GM13976 (cell line): ENCODE results near the gene CSMD2.

Source experiments
- DNase-seq: peaks from one replicate; pipeline ENCODE4 v3.0.0; 2012; ENCODE audit warnings: low spot score
- CTCF ChIP-seq: IDR thresholded peaks from 2 replicates; pipeline ENCODE4 v1.5.1; 2012; ENCODE audit warnings: borderline replicate concordance, mild to moderate bottlenecking; ENCODE audit not compliant: insufficient read depth; ENCODE audit errors: extremely low read depth, missing control alignments, control extremely low read depth
- in situ Hi-C: fragments of 300-500 bp; cut with MboI; formaldehyde crosslinking; loops from one replicate; pipeline ENCODE4 v1.12.0; 2022; ENCODE audit warnings: low sequenced_read_pairs, mixed read lengths, inconsistent platforms; ENCODE audit not compliant: unreplicated experiment

CSMD2 gene

GRCh38 chr1:33684396-33685179 lies 480.4 kb downstream of the CSMD2 start:
- TF ChIP-seq CTCF = no peak
- in situ Hi-C loops = no loop called here
- DNase-seq = no peak

- no peak for TF ChIP-seq CTCF
- in situ Hi-C loops = no loop called here
- no peak for DNase-seq
Observed at GRCh38 chr1:33683913-33684312, 481.1 kb downstream of the CSMD2 start.

GRCh38 chr1:33682371-33682770 lies 482.7 kb downstream of the CSMD2 start:
- DNase-seq = no peak
- TF ChIP-seq CTCF = no peak
- in situ Hi-C loops = no loop called here

GRCh38 chr1:33680281-33680840 lies 484.7 kb downstream of the CSMD2 start:
- no peak for TF ChIP-seq CTCF
- in situ Hi-C loops = no loop called here
- DNase-seq = no peak

- no peak for TF ChIP-seq CTCF
- no peak for DNase-seq
- in situ Hi-C loops = no loop called here
Observed at GRCh38 chr1:33670567-33670966, 494.5 kb downstream of the CSMD2 start.

- in situ Hi-C loops = no loop called here
- TF ChIP-seq CTCF = no peak
- DNase-seq = no peak
Observed at GRCh38 chr1:33668695-33669094, 496.3 kb downstream of the CSMD2 start.
